D341Med (cell line): Measurements from ENCODE around the gene ZCCHC3.
A peak's percentile ranks its signal among the peaks of the same experiment; 100 is the strongest.
"Not testable (repeated sequence)": the region's sequence is repeated elsewhere in the genome, so short reads cannot be mapped to it uniquely, and the experiment has no call there.

Experiments
- DNase-seq: peaks from one replicate; pipeline ENCODE4 v3.0.0; 2012; ENCODE audit warnings: low spot score

The ZCCHC3 gene

DNA sequence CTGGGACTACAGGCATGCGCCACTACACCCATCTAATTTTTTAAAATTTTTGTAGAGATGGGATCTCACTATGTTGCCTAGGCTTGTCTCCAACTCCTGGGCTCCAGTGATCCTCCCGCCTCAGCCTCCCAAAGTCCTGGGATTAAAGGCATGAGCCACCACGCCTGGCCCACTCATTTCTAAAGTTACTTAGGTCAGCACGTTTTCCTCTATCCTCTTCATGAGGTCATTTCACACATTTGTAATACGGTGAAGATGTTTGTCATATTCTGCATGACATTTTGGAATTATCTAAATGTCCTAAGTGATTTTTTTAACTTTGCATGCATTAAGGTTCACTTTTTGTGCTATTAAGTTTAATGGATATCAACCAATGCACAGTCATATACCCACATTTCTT is 16.0 kb downstream of the ZCCHC3 start:
- DNase-seq: no peak

GRCh38 chr20:313948-314347 is 16.6 kb downstream of the ZCCHC3 start:
- DNase-seq: no peak

DNA sequence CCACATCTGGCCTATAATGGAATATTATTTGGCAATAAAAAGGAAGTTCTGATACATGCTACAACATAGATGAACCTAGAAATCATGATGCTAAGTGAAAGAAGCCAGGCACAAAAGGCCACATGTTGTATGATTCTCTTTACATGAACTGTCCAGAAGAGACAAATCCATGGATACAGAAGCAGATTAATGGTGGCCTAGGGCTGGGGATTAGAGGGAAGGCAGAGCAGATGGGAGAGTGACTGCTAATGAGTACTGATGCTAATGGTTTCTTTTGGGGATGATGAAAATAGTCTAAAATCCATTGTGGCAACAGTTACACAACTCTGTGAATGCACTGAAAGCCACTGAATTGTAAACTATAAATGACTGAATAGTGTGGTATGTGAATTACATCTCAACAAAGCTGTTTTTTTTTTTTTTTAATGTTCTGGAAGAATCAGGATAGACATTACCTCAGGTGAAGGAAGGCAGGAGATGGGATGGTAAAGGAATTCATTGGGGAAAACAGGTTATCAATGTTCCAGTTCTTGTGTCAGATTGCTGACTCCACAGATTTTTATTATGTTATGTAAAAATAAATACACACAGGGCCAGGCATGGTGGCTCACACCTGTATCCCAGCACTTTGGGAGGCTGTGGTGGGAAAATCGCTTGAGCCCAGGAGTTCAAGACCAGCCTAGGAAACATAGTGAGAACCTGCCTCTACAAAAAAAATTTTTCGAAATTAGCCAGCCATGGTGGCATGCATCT is 19.1 kb downstream of the ZCCHC3 start:
- DNase-seq: peak; percentile 57

GRCh38 chr20:324177-325044 is 27.0 kb downstream of the ZCCHC3 start:
- peak; percentile 94 for DNase-seq

- DNase-seq: peak; percentile 94
These were observed 27.9 kb downstream of the ZCCHC3 start, which contains the start of gene SOX12 for GRCh38 chr20:325045-325888. Gene SOX12, plus strand, starts transcription at chr20:325552. Its CDS starts 373 bp downstream, at chr20:325925.

GRCh38 chr20:325889-326644 is 28.7 kb downstream of the ZCCHC3 start:
- peak; percentile 66 for DNase-seq

DNA sequence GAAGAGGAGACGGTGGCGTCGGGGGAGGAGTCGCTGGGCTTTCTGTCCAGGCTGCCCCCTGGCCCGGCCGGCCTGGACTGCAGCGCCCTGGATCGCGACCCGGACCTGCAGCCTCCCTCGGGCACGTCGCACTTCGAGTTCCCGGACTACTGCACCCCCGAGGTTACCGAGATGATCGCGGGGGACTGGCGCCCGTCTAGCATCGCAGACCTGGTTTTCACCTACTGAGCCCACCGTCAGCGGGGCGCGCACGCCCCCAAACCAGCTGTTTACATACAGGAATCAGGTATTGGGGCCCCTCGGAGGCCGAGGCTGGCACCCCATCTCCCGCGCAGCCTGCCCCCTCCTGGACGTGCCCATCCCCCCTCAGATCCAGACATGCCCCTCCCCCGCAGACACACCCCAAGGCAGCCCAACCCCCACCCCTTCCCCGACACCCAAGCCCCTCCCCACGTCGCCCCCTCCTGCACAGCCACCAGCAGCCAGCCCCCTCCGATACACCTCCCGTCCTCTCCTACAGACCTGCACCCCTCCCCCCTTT is 29.3 kb downstream of the ZCCHC3 start:
- no peak for DNase-seq

- DNase-seq: peak; percentile 96
These were observed 30.0 kb downstream of the ZCCHC3 start for GRCh38 chr20:327186-328026.

- no peak for DNase-seq
These were observed 30.9 kb downstream of the ZCCHC3 start for GRCh38 chr20:328027-328974.

GRCh38 chr20:328975-329695 is 31.8 kb downstream of the ZCCHC3 start:
- DNase-seq: no peak

GRCh38 chr20:329851-330232 is 32.5 kb downstream of the ZCCHC3 start:
- no peak for DNase-seq

- DNase-seq: peak; percentile 76
These were observed 33.1 kb downstream of the ZCCHC3 start for GRCh38 chr20:330233-331149.

DNA sequence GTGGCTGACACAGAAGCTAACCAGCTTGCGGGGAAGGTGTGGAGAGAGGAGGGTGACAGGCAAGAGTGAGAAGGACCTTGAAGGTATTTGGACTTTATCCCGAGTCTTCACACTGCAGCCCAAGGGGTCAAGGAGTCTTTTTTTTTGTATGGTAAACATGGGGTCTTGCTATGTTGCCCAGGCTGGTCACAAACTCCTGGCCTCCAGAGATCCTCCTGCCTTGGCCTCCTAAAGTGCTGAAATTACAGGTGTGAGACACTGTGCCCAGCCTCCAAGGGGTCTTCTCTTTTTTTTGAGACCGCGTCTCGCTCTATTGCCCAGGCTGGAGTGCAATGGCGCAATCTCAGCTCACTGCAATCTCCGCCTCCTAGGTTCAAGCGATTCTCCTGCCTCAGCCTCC is 37.2 kb downstream of the ZCCHC3 start:
- DNase-seq: no peak

DNA sequence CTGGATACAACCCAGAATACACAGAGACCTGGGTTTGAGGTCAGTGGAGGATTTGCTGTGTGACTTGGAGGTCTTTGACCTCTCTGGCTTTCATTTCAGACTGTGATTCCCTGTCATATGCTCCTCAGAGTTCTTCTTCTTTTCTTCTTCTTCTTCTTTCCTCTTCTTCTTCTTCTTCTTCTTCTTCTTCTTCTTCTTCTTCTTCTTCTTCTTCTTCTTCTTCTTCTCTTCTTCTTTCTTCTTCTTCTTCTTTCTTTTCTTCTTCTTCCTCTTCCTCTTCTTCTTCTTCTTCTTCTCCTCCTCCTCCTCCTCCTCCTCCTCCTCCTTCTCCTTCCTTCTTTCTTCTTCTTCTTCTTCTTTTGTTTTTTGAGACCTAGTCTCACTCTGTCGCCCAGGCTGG is 38.7 kb downstream of the ZCCHC3 start:
- not testable (repeated sequence) for DNase-seq

DNA sequence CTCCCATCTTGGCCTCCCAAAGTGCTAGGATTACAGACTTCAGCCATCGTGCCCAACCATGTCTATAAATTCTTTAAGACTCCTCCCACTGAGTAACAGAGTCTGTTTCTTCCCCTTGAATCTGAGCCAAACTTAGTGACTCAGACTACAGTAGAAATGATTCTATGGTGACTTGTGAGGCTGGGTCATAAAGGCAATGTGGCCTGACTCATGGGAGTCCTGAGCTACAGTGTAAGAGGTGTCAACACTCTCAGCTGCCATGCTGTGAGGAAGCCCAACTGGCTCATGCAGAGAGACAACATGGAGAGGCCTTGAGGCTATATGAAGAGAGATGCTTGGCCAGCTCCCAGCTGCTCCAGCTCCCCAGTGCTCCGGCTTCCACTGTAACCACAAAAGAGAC is 44.3 kb downstream of the ZCCHC3 start:
- no peak for DNase-seq

GRCh38 chr20:343107-343506 is 45.7 kb downstream of the ZCCHC3 start:
- DNase-seq: no peak

GRCh38 chr20:346033-346639 is 48.8 kb downstream of the ZCCHC3 start:
- no peak for DNase-seq
